GM18873 (cell line): ENCODE results near the gene DAB2.

ENCODE experiments used
- ATAC-seq: cut with Tn5 transposase; IDR thresholded peaks from one replicate; pipeline ENCODE4 v1.9.1; 2021; ENCODE audit warnings: mild to moderate bottlenecking, moderate library complexity, moderate number of reproducible peaks; ENCODE audit not compliant: unreplicated experiment, low FRiP score

DAB2 gene

GRCh38 chr5:39448506-39449128 is 23.8 kb upstream of the DAB2 start:
- no peak for ATAC-seq

- no peak for ATAC-seq
Observed at GRCh38 chr5:39447968-39448367, 23.2 kb upstream of the DAB2 start.

GRCh38 chr5:39447059-39447458 is 22.3 kb upstream of the DAB2 start:
- no peak for ATAC-seq

GRCh38 chr5:39446231-39446630 is 21.5 kb upstream of the DAB2 start:
- no peak for ATAC-seq

- no peak for ATAC-seq
Observed at GRCh38 chr5:39443911-39444310, 19.1 kb upstream of the DAB2 start.

- ATAC-seq, result no peak
Observed at GRCh38 chr5:39442991-39443390, 18.2 kb upstream of the DAB2 start.

- ATAC-seq, result no peak
Observed at GRCh38 chr5:39441838-39442237, 17.1 kb upstream of the DAB2 start.

- ATAC-seq, result no peak
Observed at GRCh38 chr5:39440958-39441624, 16.3 kb upstream of the DAB2 start.

GRCh38 chr5:39440192-39440957 is 15.6 kb upstream of the DAB2 start:
- ATAC-seq, result no peak

- ATAC-seq, result no peak
Observed at GRCh38 chr5:39439582-39440162, 14.9 kb upstream of the DAB2 start.

- no peak for ATAC-seq
Observed at GRCh38 chr5:39437467-39437866, 12.7 kb upstream of the DAB2 start.

GRCh38 chr5:39433848-39434247 is 9.1 kb upstream of the DAB2 start:
- no peak for ATAC-seq

- ATAC-seq, result no peak
Observed at GRCh38 chr5:39432696-39433530, 8.1 kb upstream of the DAB2 start.

GRCh38 chr5:39430461-39430860 is 5.7 kb upstream of the DAB2 start:
- ATAC-seq, result no peak

GRCh38 chr5:39428640-39429039 is 3.9 kb upstream of the DAB2 start:
- ATAC-seq, result no peak

GRCh38 chr5:39427633-39428032 is 2.9 kb upstream of the DAB2 start:
- no peak for ATAC-seq

GRCh38 chr5:39427229-39427628 is 2.4 kb upstream of the DAB2 start:
- no peak for ATAC-seq

GRCh38 chr5:39426746-39427105 is 1.9 kb upstream of the DAB2 start:
- no peak for ATAC-seq

- no peak for ATAC-seq
Observed at GRCh38 chr5:39426051-39426745, 1.4 kb upstream of the DAB2 start.

GRCh38 chr5:39423331-39423751 is 1.4 kb downstream of the DAB2 start:
- no peak for ATAC-seq
